H1 (cell line): ENCODE results near the gene MYLIP. TPM values are rescaled to one million over a fixed set of nuclear protein-coding genes. Genes with fewer than 3 reads are reported as not detected.

Experiments
- CTCF ChIA-PET: fragments of 300-600 bp; sonication (Branson Sonifier 250); formaldehyde crosslinking; loops from one replicate; lab custom pipeline; 2021; ENCODE audit not compliant: partially characterized antibody; lab: Charles Lee
- POLR2A ChIA-PET: fragments of 300-600 bp; sonication (Branson Sonifier 250); formaldehyde crosslinking; loops from one replicate; lab custom pipeline; 2021; ENCODE audit warnings: inconsistent platforms; ENCODE audit not compliant: partially characterized antibody; lab: Charles Lee
- DNase-seq, 2 experiments: peaks; one replicate each; pipeline versions ENCODE4 v3.0.0 to v3.0.0-alpha.2; 2010 to 2022; ENCODE audit warnings: low spot score in 2 of 2, low read depth in 1 of 2, mixed read lengths in 1 of 2
- FAIRE-seq: peaks from 2 replicates; lab custom pipeline; 2011; peaks lifted over from hg19 to GRCh38; lab: Jason Lieb, UNC
- H2AFZ ChIP-seq: 2 replicates; pipeline ENCODE4 v1.8.1; 2012; ENCODE audit warnings: low read length, inconsistent platforms
- H2AK5ac ChIP-seq: 2 replicates; pipeline ENCODE4 v1.6.1; 2013; ENCODE audit warnings: low read depth, low read length
- H2BK120ac ChIP-seq: replicated peaks from 2 replicates; pipeline ENCODE3; 2013; ENCODE audit warnings: low read depth, low read length, inconsistent platforms
- H2BK12ac ChIP-seq: 2 replicates; pipeline ENCODE4 v1.6.1; 2013; ENCODE audit warnings: low read depth, low read length
- H2BK15ac ChIP-seq: 2 replicates; pipeline ENCODE4 v1.6.1; 2013; ENCODE audit warnings: low read length
- H2BK20ac ChIP-seq: 2 replicates; pipeline ENCODE4 v1.6.1; 2013; ENCODE audit warnings: low read length
- H2BK5ac ChIP-seq: 2 replicates; pipeline ENCODE4 v1.6.1; 2013; ENCODE audit warnings: low read depth, low read length
- H3K14ac ChIP-seq: 2 replicates; pipeline ENCODE4 v1.6.1; 2013; ENCODE audit warnings: inconsistent platforms; ENCODE audit not compliant: insufficient read length
- H3K18ac ChIP-seq: 2 replicates; pipeline ENCODE4 v1.6.1; 2013; ENCODE audit warnings: low read length; ENCODE audit errors: extremely low read depth
- H3K23ac ChIP-seq: 2 replicates; pipeline ENCODE4 v1.6.1; 2013; ENCODE audit warnings: inconsistent platforms; ENCODE audit not compliant: insufficient read length
- H3K23me2 ChIP-seq: 2 replicates; pipeline ENCODE4 v1.6.1; 2013; ENCODE audit warnings: low read depth, low read length
- H3K27ac ChIP-seq: 2 replicates; pipeline ENCODE4 v1.6.1; 2011; ENCODE audit warnings: low read depth, low read length, inconsistent platforms
- H3K27me3 ChIP-seq, 4 experiments: replicated peaks in 1 of 4; 1 replicate in 1 of 4; 2 replicates in 3 of 4; pipeline versions ENCODE4 v1.6.1 to v1.8.1; 2011 to 2013; ENCODE audit warnings: low read length in 3 of 4, mild to moderate bottlenecking in 3 of 4, inconsistent platforms in 2 of 4, mixed read lengths in 2 of 4, moderate library complexity in 1 of 4; ENCODE audit not compliant: control insufficient read depth in 3 of 4, insufficient read depth in 3 of 4; ENCODE audit errors: extremely low read depth in 1 of 4
- H3K36me3 ChIP-seq, 4 experiments: 2 replicates each; pipeline versions ENCODE4 v1.6.1 to v1.8.1; 2011 to 2013; ENCODE audit warnings: mild to moderate bottlenecking in 4 of 4, low read length in 3 of 4, moderate library complexity in 2 of 4, control low read depth in 1 of 4, inconsistent platforms in 1 of 4; ENCODE audit not compliant: insufficient read depth in 4 of 4, control insufficient read depth in 2 of 4
- H3K4ac ChIP-seq: replicated peaks from 2 replicates; pipeline ENCODE3; 2013; ENCODE audit warnings: low read length, low read depth, mixed read lengths, inconsistent platforms; ENCODE audit not compliant: insufficient read length
- H3K4me1 ChIP-seq, 4 experiments: replicated peaks in 1 of 4; 1 replicate in 1 of 4; 2 replicates in 3 of 4; pipeline versions ENCODE4 v1.6.1 to v1.8.1; 2011 to 2013; ENCODE audit warnings: low read length in 3 of 4, inconsistent platforms in 2 of 4, mixed read lengths in 1 of 4; ENCODE audit not compliant: insufficient read depth in 4 of 4, control insufficient read depth in 3 of 4
- H3K4me2 ChIP-seq, 2 experiments: 2 replicates each; pipeline versions ENCODE4 v1.6.1 to v1.8.1; 2011 to 2013; ENCODE audit warnings: low read depth in 2 of 2, low read length in 2 of 2, control low read depth in 1 of 2, inconsistent platforms in 1 of 2, mild to moderate bottlenecking in 1 of 2; ENCODE audit not compliant: insufficient read depth in 1 of 2
- H3K4me3 ChIP-seq, 4 experiments: fragments of 200-600, 300-600 bp in 1 of 4; sonication (generic), shearing (Covaris generic), sonication (Bioruptor Twin) in 1 of 4; 2 replicates each; pipeline versions ENCODE4 v1.5.1 to v1.8.1; 2011 to 2016; ENCODE audit warnings: low read length in 4 of 4, low read depth in 3 of 4, control low read depth in 2 of 4, inconsistent platforms in 2 of 4, mild to moderate bottlenecking in 2 of 4, mixed read lengths in 1 of 4, moderate library complexity in 1 of 4; ENCODE audit not compliant: insufficient read depth in 2 of 4; ENCODE audit errors: extremely low read depth in 1 of 4
- H3K56ac ChIP-seq: replicated peaks from 2 replicates; pipeline ENCODE3; 2013; ENCODE audit warnings: low read depth, mild to moderate bottlenecking, mixed read lengths, low read length, inconsistent platforms; ENCODE audit not compliant: insufficient read length
- H3K79me1 ChIP-seq: 2 replicates; pipeline ENCODE4 v1.6.1; 2013; ENCODE audit warnings: low read depth, low read length, control low read depth
- H3K79me2 ChIP-seq, 2 experiments: 2 replicates each; pipeline versions ENCODE4 v1.6.1 to v1.8.1; 2012 to 2013; ENCODE audit warnings: low read length in 2 of 2, mild to moderate bottlenecking in 2 of 2, inconsistent platforms in 1 of 2; ENCODE audit not compliant: insufficient read depth in 2 of 2, control insufficient read depth in 1 of 2
- H3K9ac ChIP-seq, 4 experiments: replicated peaks in 1 of 4; 1 replicate in 1 of 4; 2 replicates in 3 of 4; pipeline versions ENCODE4 v1.6.1 to v1.8.1; 2011 to 2013; ENCODE audit warnings: low read depth in 3 of 4, low read length in 3 of 4, control low read depth in 2 of 4, mild to moderate bottlenecking in 2 of 4, moderate library complexity in 2 of 4, inconsistent platforms in 1 of 4; ENCODE audit errors: extremely low read depth in 1 of 4
- H3K9me3 ChIP-seq, 2 experiments: 2 replicates each; pipeline versions ENCODE4 v1.6.1 to v1.8.1; 2012 to 2013; ENCODE audit warnings: mild to moderate bottlenecking in 2 of 2, moderate library complexity in 2 of 2, control low read depth in 1 of 2, inconsistent platforms in 1 of 2, low read depth in 1 of 2, low read length in 1 of 2, mixed read lengths in 1 of 2; ENCODE audit not compliant: insufficient read depth in 2 of 2
- H4K20me1 ChIP-seq, 2 experiments: replicated peaks in 1 of 2; 2 replicates each; pipeline versions ENCODE3 to v1.8.1; 2011 to 2013; ENCODE audit warnings: inconsistent platforms in 2 of 2, low read length in 2 of 2, mild to moderate bottlenecking in 1 of 2; ENCODE audit not compliant: insufficient read depth in 2 of 2, control insufficient read depth in 1 of 2
- H4K5ac ChIP-seq: 2 replicates; pipeline ENCODE4 v1.6.1; 2013; ENCODE audit warnings: low read length, low read depth, mixed read lengths, inconsistent platforms; ENCODE audit not compliant: insufficient read length
- H4K8ac ChIP-seq: 2 replicates; pipeline ENCODE4 v1.8.0; 2013; ENCODE audit warnings: mild to moderate bottlenecking, moderate library complexity, low read length, inconsistent platforms; ENCODE audit not compliant: insufficient read depth; ENCODE audit errors: extremely low read depth
- H4K91ac ChIP-seq: replicated peaks from 2 replicates; pipeline ENCODE3; 2013; ENCODE audit warnings: low read length, mixed read lengths, inconsistent platforms; ENCODE audit not compliant: insufficient read length
- ASH2L ChIP-seq: fragments of 200-600, 300-600 bp; sonication (generic); IDR thresholded peaks from one replicate; pipeline ENCODE4 v1.7.1; 2017; ENCODE audit warnings: low read length
- KDM4A ChIP-seq: IDR thresholded peaks from one replicate; pipeline ENCODE4 v1.7.1; 2012; ENCODE audit warnings: low read depth, mild to moderate bottlenecking, moderate library complexity, low read length, inconsistent platforms; ENCODE audit not compliant: severe bottlenecking
- MAFK ChIP-seq: IDR thresholded peaks from 2 replicates; pipeline ENCODE4 v1.6.1; 2012; ENCODE audit warnings: low read depth, mild to moderate bottlenecking, improper control_type of control experiment, low read length
- NANOG ChIP-seq: IDR thresholded peaks from 2 replicates; pipeline ENCODE4 v1.6.1; 2011; ENCODE audit warnings: low read length, low read depth, mild to moderate bottlenecking, inconsistent platforms; ENCODE audit not compliant: insufficient read depth, poor library complexity, severe bottlenecking
- PHF8 ChIP-seq: fragments of 200-600 bp; sonication (generic); conservative IDR thresholded peaks from 2 replicates; pipeline ENCODE4 v1.7.1; 2012; ENCODE audit warnings: low read depth, mild to moderate bottlenecking, inconsistent platforms, low read length, moderate library complexity
- RXRA ChIP-seq: IDR thresholded peaks from 2 replicates; pipeline ENCODE4 v1.6.1; 2011; ENCODE audit warnings: low read depth, mild to moderate bottlenecking, low read length, moderate library complexity; ENCODE audit not compliant: insufficient read depth
- SIX5 ChIP-seq: IDR thresholded peaks from 2 replicates; pipeline ENCODE4 v1.6.1; 2011; ENCODE audit warnings: mild to moderate bottlenecking, low read depth, low read length
- SP4 ChIP-seq: IDR thresholded peaks from 2 replicates; pipeline ENCODE4 v1.6.1; 2012; ENCODE audit warnings: low read length, inconsistent platforms
- TBP ChIP-seq: IDR thresholded peaks from 2 replicates; pipeline ENCODE4 v1.6.1; 2011; ENCODE audit warnings: low read depth, low read length, improper control_type of control experiment
- TCF12 ChIP-seq: IDR thresholded peaks from 2 replicates; pipeline ENCODE4 v1.6.1; 2011; ENCODE audit warnings: low read depth, mild to moderate bottlenecking, low read length
- USF2 ChIP-seq: IDR thresholded peaks from 2 replicates; pipeline ENCODE4 v1.6.1; 2011; ENCODE audit warnings: low read length, improper control_type of control experiment
- WGBS, 2 experiments: shearing (Covaris generic) in 1 of 2; methylation state at CpG; one replicate each; pipeline versions ENCODE4 v1.1.6 to v1.1.7; 2013 to 2015; ENCODE audit warnings: low lambda C conversion rate in 2 of 2, mixed read lengths in 2 of 2, inconsistent platforms in 1 of 2, low coverage in 1 of 2, missing lambda C conversion rate in 1 of 2; ENCODE audit not compliant: insufficient replicate concordance in 2 of 2, insufficient coverage in 1 of 2, insufficient read length in 1 of 2; ENCODE audit errors: extremely low coverage in 1 of 2, missing lambda C conversion rate in 1 of 2; 5-methylcytosine and 5-hydroxymethylcytosine counted together
- polyA plus RNA-seq, 7 experiments: library from polyadenylated mRNA; depleted of rRNA in 3 of 7; stranded (reverse) in 5 of 7; unstranded in 2 of 7; fragments of >200 nt in 5 of 7; fragments of 200-250 nt in 2 of 7; gene quantifications; 1 replicate in 5 of 7; 2 replicates in 1 of 7; 4 replicates in 1 of 7; pipeline versions ENCODE4 v1.2.1 to v1.2.3, GENCODE V29; 2011 to 2013; ENCODE audit warnings: missing spikeins in 2 of 7, mixed read lengths in 2 of 7
- total RNA-seq: library from RNA; stranded (reverse); fragmentation: NEBNext Ultra II Directional; extraction: Animal tissue kit (Norgen Biotek cat#: 25700); gene quantifications from 2 replicates; pipeline ENCODE4 v1.2.1, GENCODE V29; 2021

The MYLIP gene
- total and polyA plus RNA-seq, 2 of the 8 experiments (the other 6 are each of a cell fraction or from before 2014, with no cell fraction given), result 21.1 to 26.9 TPM

- Histone ChIP-seq H2AK5ac (no peak overlapping the region), H3K27ac (no peak overlapping the region), H3K18ac (no peak overlapping the region), H2BK5ac (no peak overlapping the region), H2BK15ac (no peak overlapping the region), H4K8ac (no peak overlapping the region), H4K20me1 (no peaks in the 10 kb centered on the region), H2BK20ac (no peak overlapping the region), H2AFZ (no peak overlapping the region), H3K27me3 (no peaks in the 10 kb centered on the region), H3K56ac (no peak overlapping the region), H3K79me1 (no peaks in the 10 kb centered on the region), H3K79me2 (no peaks in the 10 kb centered on the region), H3K9me3 (peaks cover 0 to 3% of the 10 kb centered on the region in 2 experiments; a peak in 1 of 4 replicates), H3K4me3 (no peak overlapping the region), H2BK12ac (no peak overlapping the region), H3K14ac (no peak overlapping the region), H3K4me2 (no peak overlapping the region), H3K36me3 (no peaks in the 10 kb centered on the region), H4K5ac (no peak overlapping the region), H3K9ac (no peak overlapping the region), H3K23ac (no peak overlapping the region), H2BK120ac (no peak overlapping the region), H4K91ac (no peak overlapping the region), H3K23me2 (no peaks in the 10 kb centered on the region), H3K4ac (no peak overlapping the region), H3K4me1 (no peaks in the 10 kb centered on the region)
- DNase-seq, result no peak
- TF ChIP-seq TCF12 (no peak), NANOG (no peak), RXRA (no peak), KDM4A (no peak), SP4 (no peak), SIX5 (no peak), MAFK (no peak), TBP (no peak), USF2 (no peak), ASH2L (no peak), PHF8 (no peak)
- no peak for FAIRE-seq
- ChIA-PET POLR2A (interaction anchor here (1.2 kb wide), 1 partner anchor 34 kb away, joined by 3 read pairs; the partner anchor contains the start of gene MYLIP), CTCF (interaction anchor here (1.2 to 2.0 kb wide), 3 partner anchors 20 to 94 kb away, joined by 3 to 6 read pairs (median 3); no protein-coding TSS in a partner anchor)
- 81% methylated on average over 1 of the region's 1 CpG; no CpG with 5 or more reads in 1 of the 2 experiments for WGBS, 2 experiments
These were observed 34.2 kb downstream of the MYLIP start for GRCh38 chr6:16163066-16163465.
